Measurements from ENCODE around the gene ICE2.

DNA sequence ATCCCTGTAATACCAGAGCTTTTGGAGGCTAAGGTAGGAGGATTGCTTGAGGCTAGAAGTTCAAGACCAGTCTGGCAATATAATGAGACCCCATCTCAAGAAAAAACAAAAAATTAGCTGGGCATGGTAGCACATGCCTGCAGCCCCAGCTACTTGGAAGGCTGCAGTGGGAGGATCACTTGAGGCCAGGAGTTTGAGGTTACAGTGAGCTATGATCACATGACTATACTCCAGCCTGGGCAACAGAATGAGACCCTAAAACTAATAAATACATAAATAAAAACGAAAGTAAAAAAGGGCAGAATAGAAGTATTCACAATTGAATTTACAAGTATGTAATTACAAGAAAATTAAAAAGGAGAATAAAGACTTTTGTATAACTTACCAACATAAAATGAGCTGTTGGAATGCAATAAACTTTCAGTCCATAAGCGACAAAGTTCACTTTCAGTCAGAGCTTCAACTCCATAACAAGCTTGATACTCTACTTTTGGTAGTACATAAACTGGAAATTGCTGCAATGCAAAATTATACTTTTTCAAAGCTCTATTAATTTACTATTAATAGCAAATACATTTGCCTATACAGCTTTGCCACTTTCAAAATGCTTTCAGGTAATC is 36.8 kb downstream of the ICE2 start:
- TF ChIP-seq, protein P1, sequence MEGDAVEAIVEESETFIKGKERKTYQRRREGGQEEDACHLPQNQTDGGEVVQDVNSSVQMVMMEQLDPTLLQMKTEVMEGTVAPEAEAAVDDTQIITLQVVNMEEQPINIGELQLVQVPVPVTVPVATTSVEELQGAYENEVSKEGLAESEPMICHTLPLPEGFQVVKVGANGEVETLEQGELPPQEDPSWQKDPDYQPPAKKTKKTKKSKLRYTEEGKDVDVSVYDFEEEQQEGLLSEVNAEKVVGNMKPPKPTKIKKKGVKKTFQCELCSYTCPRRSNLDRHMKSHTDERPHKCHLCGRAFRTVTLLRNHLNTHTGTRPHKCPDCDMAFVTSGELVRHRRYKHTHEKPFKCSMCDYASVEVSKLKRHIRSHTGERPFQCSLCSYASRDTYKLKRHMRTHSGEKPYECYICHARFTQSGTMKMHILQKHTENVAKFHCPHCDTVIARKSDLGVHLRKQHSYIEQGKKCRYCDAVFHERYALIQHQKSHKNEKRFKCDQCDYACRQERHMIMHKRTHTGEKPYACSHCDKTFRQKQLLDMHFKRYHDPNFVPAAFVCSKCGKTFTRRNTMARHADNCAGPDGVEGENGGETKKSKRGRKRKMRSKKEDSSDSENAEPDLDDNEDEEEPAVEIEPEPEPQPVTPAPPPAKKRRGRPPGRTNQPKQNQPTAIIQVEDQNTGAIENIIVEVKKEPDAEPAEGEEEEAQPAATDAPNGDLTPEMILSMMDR (IDR thresholded peaks at IDR 0.05): no peak
- no peak for TF ChIP-seq POLR2A (IDR thresholded peaks at IDR 0.05)
- no peak for TF ChIP-seq POLR2AphosphoS5 (IDR thresholded peaks at IDR 0.05)

All from stomach (tissue), 4 donors.